ENCODE measurements around the gene PKP4.
"Not testable (repeated sequence)": the region's sequence is repeated elsewhere in the genome, so short reads cannot be mapped to it uniquely, and the experiment has no call there.

Gene PKP4

GRCh38 chr2:158691619-158692018, 234.9 kb downstream of the PKP4 start:
- DNase-seq, result no peak

- no peak for DNase-seq
Observed at GRCh38 chr2:158692372-158693103, 235.8 kb downstream of the PKP4 start.

GRCh38 chr2:158693476-158693875, 236.7 kb downstream of the PKP4 start:
- DNase-seq, result no peak

GRCh38 chr2:158695305-158695704, 238.6 kb downstream of the PKP4 start:
- no peak for DNase-seq

- DNase-seq, result not testable (repeated sequence)
Observed at GRCh38 chr2:158695744-158696143, 239.0 kb downstream of the PKP4 start.

- DNase-seq, result no peak
Observed at GRCh38 chr2:158699323-158699722, 242.6 kb downstream of the PKP4 start.

GRCh38 chr2:158701101-158701500, 244.3 kb downstream of the PKP4 start:
- no peak for DNase-seq

- no peak for DNase-seq
Observed at GRCh38 chr2:158702740-158703139, 246.0 kb downstream of the PKP4 start.

- DNase-seq, result not testable (repeated sequence)
Observed at GRCh38 chr2:158704724-158705465, 248.1 kb downstream of the PKP4 start.

- no peak for DNase-seq
Observed at GRCh38 chr2:158712791-158713522, 256.2 kb downstream of the PKP4 start.

GRCh38 chr2:158713523-158714138, 256.9 kb downstream of the PKP4 start:
- DNase-seq, result no peak

- DNase-seq, result no peak
Observed at GRCh38 chr2:158714420-158714819, 257.7 kb downstream of the PKP4 start.

- no peak for DNase-seq
Observed at GRCh38 chr2:158715357-158715756, 258.6 kb downstream of the PKP4 start.

- DNase-seq, result no peak
Observed at GRCh38 chr2:158716121-158716791, 259.5 kb downstream of the PKP4 start.

GRCh38 chr2:158716921-158717320, 260.2 kb downstream of the PKP4 start:
- no peak for DNase-seq

GRCh38 chr2:158717366-158718195, 260.8 kb downstream of the PKP4 start:
- no peak for DNase-seq

GRCh38 chr2:158718196-158718585, 261.4 kb downstream of the PKP4 start:
- DNase-seq, result no peak

GRCh38 chr2:158718851-158719250, 262.1 kb downstream of the PKP4 start:
- no peak for DNase-seq

GRCh38 chr2:158719403-158719802, 262.7 kb downstream of the PKP4 start:
- no peak for DNase-seq

GRCh38 chr2:158722266-158723105, 265.7 kb downstream of the PKP4 start:
- no peak for DNase-seq

Measured in NCI-H526 (cell line).